Vagina (tissue), 2 donors: Measurements from ENCODE around the gene DGKG. TPM values are rescaled to one million over a fixed set of nuclear protein-coding genes. Genes with fewer than 3 reads are reported as not detected.
A peak's percentile ranks its signal among the peaks of the same experiment; 100 is the strongest.

Experiments used
- DNase-seq, 2 donors: peaks; one replicate each; pipeline ENCODE4 v3.0.0-alpha.2; 2017; ENCODE audit errors: extremely low spot score in 2 of 2
- H3K27ac ChIP-seq: fragments of 200-600 bp; sonication (generic); one replicate; pipeline ENCODE4 v1.5.1; 2019
- H3K27me3 ChIP-seq: fragments of 200-600 bp; sonication (generic); one replicate; pipeline ENCODE4 v1.5.1; 2019
- H3K36me3 ChIP-seq, 2 donors: fragments of 200-600 bp; sonication (generic); one replicate each; pipeline ENCODE4 v1.5.1; 2017 to 2019
- H3K4me1 ChIP-seq: fragments of 200-600 bp; sonication (generic); one replicate; pipeline ENCODE4 v1.5.1; 2019
- H3K4me3 ChIP-seq, 2 donors: fragments of 200-600 bp; sonication (generic); 1 replicate in 1 of 2; 2 replicates in 1 of 2; pipeline ENCODE4 v1.5.1; 2016 to 2019
- H3K9me3 ChIP-seq: fragments of 200-600 bp; sonication (generic); one replicate; pipeline ENCODE4 v1.5.1; 2019
- POLR2A ChIP-seq, 2 donors: fragments of 450-650 bp; IDR thresholded peaks; one replicate each; pipeline ENCODE4 v1.6.1; 2017; ENCODE audit warnings: antibody characterized with exemption in 2 of 2, mild to moderate bottlenecking in 2 of 2, moderate library complexity in 2 of 2
- POLR2AphosphoS5 ChIP-seq, 2 donors: sonication (generic); formaldehyde crosslinking; IDR thresholded peaks; one replicate each; pipeline ENCODE4 v1.9.0; 2017; ENCODE audit warnings: antibody characterized with exemption in 2 of 2, mild to moderate bottlenecking in 2 of 2, low read depth in 1 of 2; ENCODE audit not compliant: insufficient read depth in 1 of 2
- intact Hi-C: fragments of 100-400 bp; cut with DNase I; formaldehyde crosslinking; loops from one replicate; pipeline ENCODE4 v1.15.1; 2023
- total RNA-seq: library from RNA; depleted of rRNA; stranded (reverse); fragments of >200 nt; gene quantifications from one replicate; pipeline ENCODE4 v1.2.3, GENCODE V29; 2016
- TF ChIP-seq, protein P1 (sequence below), 3 experiments: fragments of 450-650 bp in 2 of 3; fragments of 200-600 bp in 1 of 3; sonication (generic) in 1 of 3; IDR thresholded peaks; one replicate each; pipeline ENCODE4 v1.5.1; 2017 to 2019; ENCODE audit warnings: antibody characterized with exemption in 3 of 3, mild to moderate bottlenecking in 2 of 3, moderate library complexity in 2 of 3

DGKG gene
- total RNA-seq, 1 donor from 2014 or later: 2.5 TPM

- intact Hi-C loops: no loop called here
- DNase-seq: no peak
- no peaks in the 10 kb centered on the region for H3K9me3 ChIP-seq
- H3K27me3 ChIP-seq: no peaks in the 10 kb centered on the region
- H3K4me3 ChIP-seq: no peak overlapping the region
- H3K4me1 ChIP-seq: no peaks in the 10 kb centered on the region
- TF ChIP-seq, protein P1, sequence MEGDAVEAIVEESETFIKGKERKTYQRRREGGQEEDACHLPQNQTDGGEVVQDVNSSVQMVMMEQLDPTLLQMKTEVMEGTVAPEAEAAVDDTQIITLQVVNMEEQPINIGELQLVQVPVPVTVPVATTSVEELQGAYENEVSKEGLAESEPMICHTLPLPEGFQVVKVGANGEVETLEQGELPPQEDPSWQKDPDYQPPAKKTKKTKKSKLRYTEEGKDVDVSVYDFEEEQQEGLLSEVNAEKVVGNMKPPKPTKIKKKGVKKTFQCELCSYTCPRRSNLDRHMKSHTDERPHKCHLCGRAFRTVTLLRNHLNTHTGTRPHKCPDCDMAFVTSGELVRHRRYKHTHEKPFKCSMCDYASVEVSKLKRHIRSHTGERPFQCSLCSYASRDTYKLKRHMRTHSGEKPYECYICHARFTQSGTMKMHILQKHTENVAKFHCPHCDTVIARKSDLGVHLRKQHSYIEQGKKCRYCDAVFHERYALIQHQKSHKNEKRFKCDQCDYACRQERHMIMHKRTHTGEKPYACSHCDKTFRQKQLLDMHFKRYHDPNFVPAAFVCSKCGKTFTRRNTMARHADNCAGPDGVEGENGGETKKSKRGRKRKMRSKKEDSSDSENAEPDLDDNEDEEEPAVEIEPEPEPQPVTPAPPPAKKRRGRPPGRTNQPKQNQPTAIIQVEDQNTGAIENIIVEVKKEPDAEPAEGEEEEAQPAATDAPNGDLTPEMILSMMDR (IDR thresholded peaks at IDR 0.05): no peak
- TF ChIP-seq POLR2AphosphoS5 (IDR thresholded peaks at IDR 0.05; ENCODE audit: insufficient read depth in 1 of 2, low read depth in 1 of 2) (no peak), POLR2A (IDR thresholded peaks at IDR 0.05) (no peak)
- no peaks in the 10 kb centered on the region for H3K36me3 ChIP-seq
- no peak overlapping the region for H3K27ac ChIP-seq
These were observed 180.1 kb downstream of the DGKG start for GRCh38 chr3:186181901-186182300.

GRCh38 chr3:186180891-186181481, 181.0 kb downstream of the DGKG start:
- TF ChIP-seq, protein P1 (IDR thresholded peaks at IDR 0.05): no peak
- TF ChIP-seq POLR2AphosphoS5 (IDR thresholded peaks at IDR 0.05; ENCODE audit: insufficient read depth in 1 of 2, low read depth in 1 of 2): no peak
- TF ChIP-seq POLR2A (IDR thresholded peaks at IDR 0.05): no peak
- no peaks in the 10 kb centered on the region for H3K36me3 ChIP-seq
- no peaks in the 10 kb centered on the region for H3K4me1 ChIP-seq
- peak; percentile 60 to 67 for DNase-seq
- H3K27ac ChIP-seq: no peak overlapping the region
- H3K9me3 ChIP-seq: no peaks in the 10 kb centered on the region
- intact Hi-C loops: no loop called here
- no peak overlapping the region for H3K4me3 ChIP-seq
- no peaks in the 10 kb centered on the region for H3K27me3 ChIP-seq

DNA sequence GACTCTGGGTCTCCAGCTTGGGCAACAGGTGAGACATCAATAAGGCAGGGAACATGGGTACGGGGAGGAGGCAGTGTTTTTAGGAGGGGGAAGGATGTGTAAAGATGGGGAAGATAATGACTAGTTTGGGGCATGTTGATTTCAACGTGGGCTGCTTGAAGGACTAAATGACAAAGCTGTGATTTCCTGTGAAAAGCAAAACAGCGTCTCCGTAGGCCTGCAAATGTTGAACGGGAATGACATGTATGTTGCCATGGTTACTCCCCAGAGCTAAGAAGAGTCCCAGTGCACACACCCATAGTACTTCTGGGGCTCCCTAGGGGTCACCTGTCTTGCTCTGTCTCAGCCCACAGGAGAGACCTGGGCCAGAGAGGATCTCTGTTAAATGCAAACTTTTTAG, 181.9 kb downstream of the DGKG start:
- Histone ChIP-seq H3K27ac (no peak overlapping the region), H3K27me3 (no peaks in the 10 kb centered on the region), H3K36me3 (no peaks in the 10 kb centered on the region), H3K9me3 (no peaks in the 10 kb centered on the region), H3K4me3 (no peak overlapping the region), H3K4me1 (no peaks in the 10 kb centered on the region)
- TF ChIP-seq POLR2AphosphoS5 (IDR thresholded peaks at IDR 0.05; ENCODE audit: insufficient read depth in 1 of 2, low read depth in 1 of 2): no peak
- no peak for TF ChIP-seq POLR2A (IDR thresholded peaks at IDR 0.05)
- TF ChIP-seq, protein P1 (IDR thresholded peaks at IDR 0.05): no peak
- DNase-seq: peak in 1 of 2 donors; percentile 29
- intact Hi-C loops: no loop called here

GRCh38 chr3:186178412-186178811, 183.6 kb downstream of the DGKG start:
- H3K9me3 ChIP-seq: no peaks in the 10 kb centered on the region
- H3K36me3 ChIP-seq: no peaks in the 10 kb centered on the region

More at GRCh38 chr3:186178412-186178811, 183.6 kb downstream of the DGKG start:
- H3K27ac ChIP-seq: no peak overlapping the region
- peak; percentile 37 to 64 for DNase-seq
- no peaks in the 10 kb centered on the region for H3K27me3 ChIP-seq
- TF ChIP-seq, protein P1 (IDR thresholded peaks at IDR 0.05): no peak
- no peak for TF ChIP-seq POLR2A (IDR thresholded peaks at IDR 0.05)
- TF ChIP-seq POLR2AphosphoS5 (IDR thresholded peaks at IDR 0.05; ENCODE audit: insufficient read depth in 1 of 2, low read depth in 1 of 2): no peak
- H3K4me1 ChIP-seq: no peaks in the 10 kb centered on the region
- H3K4me3 ChIP-seq: no peak overlapping the region
- intact Hi-C loops: no loop called here
